H9 (cell line): ENCODE measurements around the gene SOCS6. TPM values are rescaled to one million over a fixed set of nuclear protein-coding genes. Genes with fewer than 3 reads are reported as not detected.

ENCODE experiments used
- DNase-seq: peaks from one replicate; pipeline ENCODE4 v3.0.0-alpha.2; 2017
- H2AFZ ChIP-seq: one replicate; pipeline ENCODE4 v1.6.1; 2013; ENCODE audit warnings: mild to moderate bottlenecking, low read length, control low read depth, moderate library complexity
- H2AK5ac ChIP-seq: 2 replicates; pipeline ENCODE4 v1.6.1; 2013; ENCODE audit warnings: low read length, control low read depth, mixed read lengths; ENCODE audit not compliant: insufficient read length
- H2BK120ac ChIP-seq: one replicate; pipeline ENCODE4 v1.6.1; 2013; ENCODE audit warnings: low read depth, mild to moderate bottlenecking, low read length, control low read depth, inconsistent platforms; ENCODE audit not compliant: poor library complexity, severe bottlenecking
- H2BK12ac ChIP-seq: 2 replicates; pipeline ENCODE4 v1.6.1; 2013; ENCODE audit warnings: low read length, control low read depth, mixed read lengths, low read depth; ENCODE audit not compliant: insufficient read length
- H2BK15ac ChIP-seq: 2 replicates; pipeline ENCODE4 v1.6.1; 2013; ENCODE audit warnings: low read depth, low read length, control low read depth
- H2BK20ac ChIP-seq: one replicate; pipeline ENCODE4 v1.6.1; 2013; ENCODE audit warnings: low read depth, mild to moderate bottlenecking, low read length, control low read depth, inconsistent platforms; ENCODE audit not compliant: poor library complexity, severe bottlenecking
- H2BK5ac ChIP-seq: 2 replicates; pipeline ENCODE4 v1.6.1; 2013; ENCODE audit warnings: low read length, control low read depth, mixed read lengths; ENCODE audit not compliant: insufficient read length
- H3K14ac ChIP-seq: 2 replicates; pipeline ENCODE4 v1.6.1; 2013; ENCODE audit warnings: low read length, control low read depth; ENCODE audit not compliant: insufficient read depth
- H3K18ac ChIP-seq: 2 replicates; pipeline ENCODE4 v1.6.1; 2013; ENCODE audit warnings: low read depth, mild to moderate bottlenecking, mixed read lengths, low read length, control low read depth; ENCODE audit not compliant: insufficient read length
- H3K23ac ChIP-seq: 2 replicates; pipeline ENCODE4 v1.6.1; 2013; ENCODE audit warnings: low read length, control low read depth, mixed read lengths, low read depth; ENCODE audit not compliant: insufficient read length
- H3K23me2 ChIP-seq: 2 replicates; pipeline ENCODE4 v1.6.1; 2013; ENCODE audit warnings: low read depth, mild to moderate bottlenecking, mixed read lengths, low read length, control low read depth; ENCODE audit not compliant: insufficient read length, poor library complexity, severe bottlenecking
- H3K27ac ChIP-seq: 2 replicates; pipeline ENCODE4 v1.5.1; 2013; ENCODE audit warnings: low read length, control low read depth, mixed read lengths, low read depth; ENCODE audit not compliant: insufficient read length
- H3K27me3 ChIP-seq: 2 replicates; pipeline ENCODE4 v1.6.1; 2013; ENCODE audit warnings: low read length, control low read depth, inconsistent platforms; ENCODE audit not compliant: insufficient read depth
- H3K4ac ChIP-seq: 2 replicates; pipeline ENCODE4 v1.6.1; 2013; ENCODE audit warnings: low read depth, mild to moderate bottlenecking, control low read depth, inconsistent platforms, low read length, moderate library complexity
- H3K4me1 ChIP-seq: 2 replicates; pipeline ENCODE4 v1.6.1; 2013; ENCODE audit warnings: low read length, control low read depth, inconsistent platforms; ENCODE audit not compliant: insufficient read depth
- H3K4me2 ChIP-seq: 2 replicates; pipeline ENCODE4 v1.6.1; 2013; ENCODE audit warnings: low read length, control low read depth, mixed read lengths; ENCODE audit not compliant: insufficient read length, insufficient read depth
- H3K56ac ChIP-seq: 2 replicates; pipeline ENCODE4 v1.6.1; 2013; ENCODE audit warnings: low read depth, mild to moderate bottlenecking, mixed read lengths, low read length, control low read depth; ENCODE audit not compliant: insufficient read length
- H3K79me1 ChIP-seq: 2 replicates; pipeline ENCODE4 v1.6.1; 2013; ENCODE audit warnings: low read depth, mild to moderate bottlenecking, moderate library complexity, low read length, control low read depth, inconsistent platforms; ENCODE audit not compliant: insufficient read depth, poor library complexity, severe bottlenecking
- H3K79me2 ChIP-seq: 2 replicates; pipeline ENCODE4 v1.6.1; 2013; ENCODE audit warnings: low read length, control low read depth, inconsistent platforms; ENCODE audit not compliant: insufficient read depth
- H3K9ac ChIP-seq: 2 replicates; pipeline ENCODE4 v1.6.1; 2013; ENCODE audit warnings: low read length, control low read depth, mixed read lengths; ENCODE audit not compliant: insufficient read length; ENCODE audit errors: extremely low read depth
- H3K9me3 ChIP-seq: one replicate; pipeline ENCODE4 v1.6.1; 2013; ENCODE audit warnings: low read depth, low read length, inconsistent platforms; ENCODE audit not compliant: control insufficient read depth
- H3T11ph ChIP-seq: one replicate; pipeline ENCODE4 v1.6.1; 2013; ENCODE audit warnings: mild to moderate bottlenecking, low read length, control low read depth, inconsistent platforms
- H4K20me1 ChIP-seq: one replicate; pipeline ENCODE4 v1.6.1; 2013; ENCODE audit not compliant: control insufficient read depth, insufficient read length, insufficient read depth
- H4K5ac ChIP-seq: 2 replicates; pipeline ENCODE4 v1.6.1; 2013; ENCODE audit warnings: low read depth, mild to moderate bottlenecking, mixed read lengths, low read length, control low read depth; ENCODE audit not compliant: insufficient read length
- H4K8ac ChIP-seq: replicated peaks from 2 replicates; pipeline ENCODE4 v1.6.1; 2013; ENCODE audit warnings: low read length, control low read depth, mixed read lengths, low read depth; ENCODE audit not compliant: insufficient read length
- H4K91ac ChIP-seq: 2 replicates; pipeline ENCODE4 v1.6.1; 2013; ENCODE audit warnings: low read depth, mild to moderate bottlenecking, moderate library complexity, mixed read lengths, low read length, control low read depth; ENCODE audit not compliant: insufficient read length
- H3K27ac Mint-ChIP-seq, 3 experiments: 2 replicates in 2 of 3; 3 replicates in 1 of 3; pipeline ENCODE4 v1.8.0; 2020 to 2021; ENCODE audit warnings: mixed read lengths in 3 of 3, mild to moderate bottlenecking in 1 of 3, moderate library complexity in 1 of 3
- H3K27me3 Mint-ChIP-seq: 2 replicates; pipeline ENCODE4 v1.8.0; 2021; ENCODE audit warnings: low read depth, mild to moderate bottlenecking, moderate library complexity, mixed read lengths
- H3K36me3 Mint-ChIP-seq, 3 experiments: 2 replicates in 2 of 3; 3 replicates in 1 of 3; pipeline ENCODE4 v1.8.0; 2020 to 2021; ENCODE audit warnings: low read depth in 3 of 3, mixed read lengths in 3 of 3; ENCODE audit not compliant: insufficient read depth in 1 of 3
- H3K4me1 Mint-ChIP-seq, 2 experiments: 2 replicates each; pipeline ENCODE4 v1.8.0; 2020; ENCODE audit warnings: mixed read lengths in 2 of 2
- H3K4me3 Mint-ChIP-seq, 2 experiments: 2 replicates in 1 of 2; 3 replicates in 1 of 2; pipeline ENCODE4 v1.8.0; 2020 to 2021; ENCODE audit warnings: mild to moderate bottlenecking in 2 of 2, mixed read lengths in 2 of 2, moderate library complexity in 1 of 2
- H3K9me3 Mint-ChIP-seq, 2 experiments: 2 replicates in 1 of 2; 3 replicates in 1 of 2; pipeline ENCODE4 v1.8.0; 2020; ENCODE audit warnings: mild to moderate bottlenecking in 2 of 2, mixed read lengths in 2 of 2, moderate library complexity in 1 of 2
- CTCF ChIP-seq: fragments of 200-600 bp; sonication (generic); conservative IDR thresholded peaks from 3 replicates; pipeline ENCODE4 v1.8.0; 2021; ENCODE audit warnings: antibody characterized with exemption, mild to moderate bottlenecking
- WGBS: extraction: QIAGEN DNeasy Blood & Tissue Kit; methylation state at CpG from one replicate; pipeline ENCODE4 v1.1.7; 2013; ENCODE audit warnings: missing lambda C conversion rate, low lambda C conversion rate, mixed read lengths; ENCODE audit not compliant: insufficient read length; ENCODE audit errors: extremely low coverage; 5-methylcytosine and 5-hydroxymethylcytosine counted together
- total RNA-seq: library from RNA; stranded (reverse); gene quantifications from 2 replicates; pipeline ENCODE4 v1.2.1, GENCODE V29; 2021

Gene SOCS6
- total RNA-seq, 1 experiment from 2014 or later, result 24.5 TPM

GRCh38 chr18:70263336-70263735, 25.5 kb upstream of the SOCS6 start:
- no CpG with 5 or more reads among the region's 3 CpGs for WGBS
- DNase-seq, result no peak
- Histone ChIP-seq H2BK120ac (no peak overlapping the region), H2BK20ac (no peak overlapping the region), H3K9ac (no peak overlapping the region), H2BK5ac (no peak overlapping the region), H4K8ac (no peak overlapping the region), H3K9me3 (no peaks in the 10 kb centered on the region), H3K79me1 (no peaks in the 10 kb centered on the region), H4K20me1 (no peaks in the 10 kb centered on the region), H3K79me2 (no peaks in the 10 kb centered on the region), H3K14ac (no peak overlapping the region), H3K27ac (no peak overlapping the region), H2BK12ac (no peak overlapping the region), H3K4ac (no peak overlapping the region), H4K91ac (no peak overlapping the region), H2BK15ac (no peak overlapping the region), H2AK5ac (no peak overlapping the region), H3K18ac (no peak overlapping the region), H4K5ac (no peak overlapping the region), H2AFZ (no peak overlapping the region), H3K23me2 (no peaks in the 10 kb centered on the region), H3K27me3 (no peaks in the 10 kb centered on the region), H3K23ac (no peak overlapping the region), H3K4me1 (no peaks in the 10 kb centered on the region), H3K56ac (no peak overlapping the region), H3T11ph (no peak overlapping the region), H3K4me2 (no peak overlapping the region)
- Mint-ChIP-seq H3K9me3 (peaks cover 22 to 34% of the 10 kb centered on the region in 2 experiments), H3K4me3 (no peak overlapping the region), H3K27ac (no peak overlapping the region), H3K36me3 (peaks cover 3 to 21% (median 9%) of the 10 kb centered on the region in 3 experiments), H3K4me1 (peaks cover 3% of the 10 kb centered on the region in 2 experiments; a peak in 2 of 4 replicates), H3K27me3 (no peaks in the 10 kb centered on the region)
- no peak for TF ChIP-seq CTCF
